ENCODE measurements around the gene SIM1. TPM values are rescaled to one million over a fixed set of nuclear protein-coding genes. Genes with fewer than 3 reads are reported as not detected.
A peak's percentile ranks its signal among the peaks of the same experiment; 100 is the strongest.

SIM1 gene
- polyA plus RNA-seq, 3 donors from 2014 or later: not detected

DNA sequence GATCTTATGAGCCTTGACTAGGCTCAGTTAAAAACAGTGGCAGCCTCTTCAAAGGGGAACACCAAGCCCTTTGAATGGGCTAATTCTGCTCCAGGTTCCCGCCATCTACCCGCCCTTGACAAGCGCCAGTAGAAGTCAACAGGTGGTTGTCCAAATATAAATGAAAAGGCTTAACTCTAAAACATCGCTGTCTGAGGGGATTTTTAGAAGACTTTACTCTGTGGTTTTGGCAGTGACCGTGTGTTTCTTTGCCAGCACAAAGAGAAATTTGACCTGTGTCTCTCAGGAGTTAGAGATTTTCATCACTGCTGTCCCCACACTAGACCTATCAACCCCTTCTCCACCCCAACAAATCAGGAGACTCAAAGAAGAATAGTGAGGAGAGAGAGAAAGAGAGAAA is 19.8 kb upstream of the SIM1 start:
- peaks cover 0 to under 1% (median 0%) of the 10 kb centered on the region in 6 donors for H3K9me3 Mint-ChIP-seq
- DNase-seq: no peak
- H3K4me1 Mint-ChIP-seq: no peaks in the 10 kb centered on the region
- H3K27ac Mint-ChIP-seq: no peak overlapping the region
- H3K27me3 Mint-ChIP-seq (ENCODE audit: low read depth in 3 of 3): peaks cover 1 to 6% (median 4%) of the 10 kb centered on the region in 3 donors
- H3K36me3 Mint-ChIP-seq: no peaks in the 10 kb centered on the region
- no peak overlapping the region for H3K4me3 Mint-ChIP-seq

DNA sequence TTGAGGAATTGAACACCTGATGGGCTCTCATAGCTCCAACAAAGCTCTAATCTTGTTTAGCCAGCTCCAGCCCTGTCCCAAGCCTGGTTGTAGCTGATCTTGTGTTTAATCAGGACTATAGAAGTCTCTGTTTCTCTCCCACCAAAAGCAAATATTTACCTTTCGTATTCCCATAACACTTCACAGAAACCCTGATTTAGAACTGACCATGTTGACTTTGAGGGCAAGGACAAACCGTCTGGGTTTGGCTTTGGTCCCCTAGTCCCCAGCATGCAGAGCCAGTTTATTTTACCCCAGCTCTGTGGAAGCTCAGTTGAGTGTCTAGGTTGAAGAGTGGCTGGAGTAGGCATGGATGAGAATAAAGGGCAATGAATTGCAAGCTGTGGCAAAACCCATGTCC is 18.0 kb upstream of the SIM1 start:
- H3K4me3 Mint-ChIP-seq: no peak overlapping the region
- no peaks in the 10 kb centered on the region for H3K4me1 Mint-ChIP-seq
- H3K27me3 Mint-ChIP-seq (ENCODE audit: low read depth in 3 of 3): peaks cover 0 to 4% (median 2%) of the 10 kb centered on the region in 3 donors
- no peaks in the 10 kb centered on the region for H3K9me3 Mint-ChIP-seq
- H3K27ac Mint-ChIP-seq: no peak overlapping the region
- H3K36me3 Mint-ChIP-seq: no peaks in the 10 kb centered on the region
- no peak for DNase-seq

DNA sequence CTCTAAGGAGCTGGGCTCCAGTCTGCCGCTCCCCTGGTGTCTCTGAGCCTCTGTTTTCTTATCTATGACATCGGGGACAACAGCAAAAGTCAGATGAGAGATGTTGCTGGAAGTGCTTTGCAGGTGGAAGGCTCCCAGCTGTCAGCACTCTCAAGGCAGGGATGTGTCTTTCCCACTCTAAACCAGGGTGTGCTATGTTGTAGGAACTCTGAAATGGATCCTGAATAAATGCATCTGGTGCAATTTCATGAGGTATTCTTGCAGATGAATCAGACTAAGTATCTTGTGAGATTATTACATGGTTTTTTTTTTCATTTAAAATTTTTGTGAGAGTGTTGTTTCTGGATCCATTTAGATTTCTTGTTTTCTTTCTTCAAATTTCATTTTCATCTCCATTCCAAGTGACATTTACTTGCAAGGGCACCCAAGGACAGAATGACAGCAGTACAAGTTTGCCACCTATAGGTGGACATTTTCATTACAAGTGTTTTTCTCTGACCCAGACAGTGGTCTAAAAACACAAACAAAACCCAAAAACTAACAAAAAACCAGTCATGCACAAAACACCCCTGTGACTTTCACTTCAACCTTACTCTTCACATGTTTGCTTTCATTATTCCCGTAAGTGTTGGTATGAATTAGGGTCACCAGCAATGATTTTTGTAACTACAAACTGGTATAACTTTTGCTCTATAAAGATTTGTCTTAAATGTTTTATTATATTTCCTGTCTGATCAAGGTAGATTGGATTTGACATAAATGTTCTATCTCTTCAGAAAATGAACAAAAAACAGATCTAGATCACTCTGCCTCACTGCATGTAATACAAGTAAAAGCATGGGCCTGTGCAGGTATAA is 14.7 kb upstream of the SIM1 start:
- Mint-ChIP-seq H3K4me3 (no peak overlapping the region), H3K27me3 (ENCODE audit: low read depth in 3 of 3) (peaks cover 4 to 9% (median 5%) of the 10 kb centered on the region in 3 donors)
- peak in 1 of 3 donors; percentile 25 for DNase-seq

DNA sequence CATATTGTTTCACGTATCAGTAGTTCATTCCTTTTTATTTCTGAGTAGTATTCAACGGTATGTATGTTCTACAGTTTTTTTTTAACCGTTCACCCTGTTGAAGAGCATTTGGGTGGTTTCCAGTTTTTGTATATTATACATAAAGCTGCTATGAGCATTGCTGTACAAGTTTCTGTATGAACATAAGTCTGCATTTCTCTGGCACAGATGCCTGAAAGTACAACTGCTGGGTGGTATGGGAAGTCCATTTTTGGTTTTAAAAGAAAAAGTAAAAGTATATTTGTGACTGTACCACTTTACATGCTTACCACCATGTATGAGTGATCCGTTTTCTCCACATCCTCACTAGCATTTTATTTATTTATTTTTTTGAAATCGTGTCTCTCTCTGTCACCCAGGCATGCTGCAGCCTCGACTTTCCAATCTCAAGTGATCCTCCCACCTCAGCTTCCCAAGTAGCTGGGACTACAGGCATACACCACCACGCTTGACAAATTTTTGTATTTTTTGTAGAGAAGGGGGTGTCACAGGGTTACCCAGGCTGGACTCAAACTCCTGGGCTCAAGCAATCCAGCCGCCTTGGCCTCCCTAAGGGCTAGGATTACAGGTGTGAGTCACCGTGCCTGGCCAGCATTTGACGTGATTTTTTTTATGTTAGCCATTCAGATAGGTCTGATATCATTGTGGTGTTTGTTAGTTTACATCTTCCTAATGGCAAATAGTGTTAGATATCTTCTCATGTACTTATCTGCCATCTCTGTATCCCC is 11.0 kb upstream of the SIM1 start:
- Mint-ChIP-seq H3K36me3 (peaks cover 0 to 3% (median 0%) of the 10 kb centered on the region in 3 donors), H3K27me3 (ENCODE audit: low read depth in 3 of 3) (peaks cover 1 to 11% (median 7%) of the 10 kb centered on the region in 3 donors), H3K4me1 (no peaks in the 10 kb centered on the region), H3K9me3 (peaks cover 0 to 3% (median 0%) of the 10 kb centered on the region in 6 donors), H3K27ac (no peak overlapping the region), H3K4me3 (no peak overlapping the region)
- DNase-seq: no peak

More for the DNA sequence above, 14.7 kb upstream of the SIM1 start:
- Mint-ChIP-seq H3K9me3 (no peaks in the 10 kb centered on the region), H3K36me3 (no peaks in the 10 kb centered on the region), H3K4me1 (no peaks in the 10 kb centered on the region), H3K27ac (no peak overlapping the region)

- peaks cover 0 to under 1% of the 10 kb centered on the region in 2 donors for H3K4me1 Mint-ChIP-seq
Observed at GRCh38 chr6:100473182-100473581, 8.5 kb upstream of the SIM1 start.

GRCh38 chr6:100472674-100473073 is 8.0 kb upstream of the SIM1 start:
- Mint-ChIP-seq H3K36me3 (peaks cover 0 to 3% (median 0%) of the 10 kb centered on the region in 3 donors), H3K27ac (no peak overlapping the region), H3K4me3 (no peak overlapping the region), H3K4me1 (peaks cover 0 to 5% of the 10 kb centered on the region in 2 donors), H3K9me3 (peaks cover 3 to 11% (median 5%) of the 10 kb centered on the region in 6 donors), H3K27me3 (ENCODE audit: low read depth in 3 of 3) (peaks cover 14 to 25% (median 17%) of the 10 kb centered on the region in 3 donors)
- no peak for DNase-seq

More at GRCh38 chr6:100473182-100473581, 8.5 kb upstream of the SIM1 start:
- Mint-ChIP-seq H3K36me3 (peaks cover 0 to 3% (median 0%) of the 10 kb centered on the region in 3 donors), H3K27me3 (ENCODE audit: low read depth in 3 of 3) (peaks cover 10 to 20% (median 14%) of the 10 kb centered on the region in 3 donors), H3K27ac (no peak overlapping the region), H3K4me3 (no peak overlapping the region), H3K9me3 (peaks cover 0 to 6% (median 1%) of the 10 kb centered on the region in 6 donors)
- DNase-seq: no peak

DNA sequence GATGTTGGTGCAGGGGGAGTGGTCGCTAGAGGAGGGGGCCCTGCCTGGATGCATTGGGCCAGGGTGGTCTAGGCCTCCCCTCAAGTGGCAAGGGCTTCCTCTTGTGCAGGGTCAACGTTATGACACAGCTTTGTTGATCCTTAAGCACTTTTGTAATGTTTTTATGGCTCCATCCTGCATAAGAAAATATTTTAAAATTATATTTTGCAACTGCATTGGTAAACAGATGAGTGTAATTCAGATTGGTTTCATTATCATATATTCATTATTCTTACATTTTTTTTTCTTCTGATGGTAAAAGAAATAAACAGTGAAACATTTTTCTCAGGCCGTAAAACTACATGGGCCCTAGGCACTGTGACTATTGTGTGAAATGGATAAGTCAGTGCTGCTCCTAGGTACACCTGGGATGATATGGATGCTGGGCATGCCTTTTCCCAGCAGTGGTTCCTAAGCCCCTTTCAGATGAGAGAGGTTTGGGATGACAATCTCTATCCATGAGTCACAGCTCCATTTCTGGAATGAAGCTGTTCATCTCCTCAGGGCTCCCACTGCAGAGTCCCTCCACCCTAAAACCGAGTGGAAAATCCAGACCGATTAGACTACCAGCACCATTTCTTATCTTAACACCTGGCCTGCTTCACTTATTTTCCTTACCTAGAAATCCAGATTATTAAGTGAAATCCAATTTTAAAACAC is 5.8 kb upstream of the SIM1 start:
- Mint-ChIP-seq H3K4me3 (no peak overlapping the region), H3K27me3 (ENCODE audit: low read depth in 3 of 3) (peaks cover 27 to 36% (median 33%) of the 10 kb centered on the region in 3 donors), H3K36me3 (peaks cover 0 to 3% (median 0%) of the 10 kb centered on the region in 3 donors), H3K27ac (no peak overlapping the region), H3K9me3 (peaks cover 4 to 32% (median 9%) of the 10 kb centered on the region in 6 donors), H3K4me1 (peaks cover 5 to 13% of the 10 kb centered on the region in 2 donors)
- DNase-seq: no peak

- peaks cover 36 to 42% (median 37%) of the 10 kb centered on the region in 3 donors for H3K27me3 Mint-ChIP-seq (ENCODE audit: low read depth in 3 of 3)
- peaks cover 7 to 13% of the 10 kb centered on the region in 2 donors for H3K4me1 Mint-ChIP-seq
- H3K36me3 Mint-ChIP-seq: peaks cover 0 to 3% (median 0%) of the 10 kb centered on the region in 3 donors
- no peak for DNase-seq
- H3K27ac Mint-ChIP-seq: no peak overlapping the region
- no peak overlapping the region for H3K4me3 Mint-ChIP-seq
- peaks cover 4 to 36% (median 10%) of the 10 kb centered on the region in 6 donors for H3K9me3 Mint-ChIP-seq
Observed at GRCh38 chr6:100469101-100469859, 4.6 kb upstream of the SIM1 start.

DNA sequence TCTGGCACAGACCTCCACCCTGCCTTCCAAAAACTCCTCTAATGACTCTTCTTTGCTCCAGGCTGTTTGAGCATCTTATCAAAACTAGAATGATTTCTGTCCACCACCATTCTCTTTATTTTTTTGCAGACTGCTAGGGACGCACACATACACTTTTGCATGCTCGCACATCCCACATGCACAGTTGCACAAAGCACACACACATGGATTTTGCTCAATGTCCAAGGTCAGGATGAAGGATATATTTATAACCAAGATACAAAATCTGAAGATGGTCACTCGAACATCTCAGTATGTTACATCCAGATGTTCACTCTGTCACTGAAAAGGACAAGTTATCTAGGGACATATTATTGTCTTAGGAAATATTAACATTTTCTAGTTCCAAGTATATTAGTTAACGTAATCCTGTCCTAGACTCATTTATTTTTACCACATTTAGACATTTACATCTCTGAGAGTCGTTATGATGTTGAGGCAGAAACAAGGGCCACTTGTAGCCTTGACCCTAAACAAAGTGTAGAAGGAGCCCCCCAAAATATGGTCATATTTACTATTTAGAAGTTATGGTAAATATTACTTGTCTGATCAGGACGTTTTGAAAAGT is 3.4 kb upstream of the SIM1 start:
- H3K27ac Mint-ChIP-seq: no peak overlapping the region
- peaks cover 0 to 7% (median 4%) of the 10 kb centered on the region in 3 donors for H3K36me3 Mint-ChIP-seq
- H3K27me3 Mint-ChIP-seq (ENCODE audit: low read depth in 3 of 3): peaks cover 40 to 51% (median 46%) of the 10 kb centered on the region in 3 donors
- peak overlapping the region in 1 of 5 donors; percentile 4 for H3K4me3 Mint-ChIP-seq
- H3K9me3 Mint-ChIP-seq: peaks cover 9 to 44% (median 15%) of the 10 kb centered on the region in 6 donors
- H3K4me1 Mint-ChIP-seq: peaks cover 9 to 13% of the 10 kb centered on the region in 2 donors
- DNase-seq: no peak

DNA sequence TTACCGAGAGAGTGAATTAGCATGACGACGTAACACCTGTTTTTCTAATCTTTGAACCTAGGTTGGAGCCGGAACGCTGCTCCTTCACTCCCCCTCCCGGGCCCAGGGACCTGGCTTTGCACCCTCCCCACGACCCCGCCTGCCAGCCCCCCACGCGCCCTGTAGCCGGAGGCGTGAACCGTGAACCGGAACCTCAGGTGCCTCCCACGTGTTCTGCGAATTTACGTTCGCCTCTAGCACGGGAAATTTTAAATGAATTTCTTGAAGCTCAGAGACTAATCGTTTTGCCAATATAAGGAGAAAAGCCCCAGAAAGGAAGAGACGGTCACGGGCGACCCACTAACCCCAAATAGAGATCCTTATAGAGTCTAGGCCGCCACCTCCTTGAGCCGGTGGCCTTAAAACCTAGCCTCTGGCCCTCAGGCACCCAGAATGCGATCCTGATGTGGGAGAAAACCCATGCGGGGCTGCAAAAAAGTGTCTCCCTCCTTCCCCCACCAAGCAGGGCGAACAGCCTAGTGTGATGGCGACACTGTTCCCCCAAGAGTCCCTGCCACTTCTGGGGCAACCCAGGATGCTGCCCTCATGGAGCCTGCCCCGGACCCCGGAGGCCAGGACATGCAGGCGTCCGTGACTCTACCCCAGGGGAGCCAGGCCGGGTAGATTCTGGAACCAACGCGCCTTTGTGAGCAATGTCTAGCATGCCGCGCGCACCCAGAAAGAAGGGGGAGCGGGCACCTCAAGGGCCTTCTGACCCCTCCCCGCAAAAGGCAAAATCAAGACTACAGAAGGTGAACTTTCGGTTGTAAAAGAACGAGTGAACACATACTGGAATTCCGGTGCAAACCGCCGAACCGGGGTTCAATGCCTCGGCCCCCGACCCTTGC is 2.7 kb upstream of the SIM1 start:
- Mint-ChIP-seq H3K4me1 (peaks cover 9 to 18% of the 10 kb centered on the region in 2 donors), H3K9me3 (peaks cover 10 to 51% (median 17%) of the 10 kb centered on the region in 6 donors), H3K27ac (no peak overlapping the region), H3K36me3 (peaks cover 0 to 8% (median 4%) of the 10 kb centered on the region in 3 donors), H3K4me3 (peak overlapping the region in 1 of 5 donors; percentile 4), H3K27me3 (ENCODE audit: low read depth in 3 of 3) (peaks cover 46 to 56% (median 51%) of the 10 kb centered on the region in 3 donors)
- DNase-seq: no peak

- H3K27me3 Mint-ChIP-seq (ENCODE audit: low read depth in 3 of 3): peaks cover 53 to 62% (median 54%) of the 10 kb centered on the region in 3 donors
- peaks cover 15 to 26% of the 10 kb centered on the region in 2 donors for H3K4me1 Mint-ChIP-seq
- peak overlapping the region in 2 of 5 donors; percentile 1 for H3K4me3 Mint-ChIP-seq
- H3K9me3 Mint-ChIP-seq: peaks cover 11 to 59% (median 20%) of the 10 kb centered on the region in 6 donors
- no peak overlapping the region for H3K27ac Mint-ChIP-seq
- no peak for DNase-seq
- peaks cover 0 to 12% (median 4%) of the 10 kb centered on the region in 3 donors for H3K36me3 Mint-ChIP-seq
Observed at GRCh38 chr6:100466410-100467128, 1.8 kb upstream of the SIM1 start.
